WERI-Rb-1 (cell line): Measurements from ENCODE around the gene RBM15B.
"Not testable (repeated sequence)": the region's sequence is repeated elsewhere in the genome, so short reads cannot be mapped to it uniquely, and the experiment has no call there.

Experiments used
- DNase-seq: peaks from one replicate; pipeline ENCODE4 v3.0.0-alpha.2; 2020
- H3K27ac ChIP-seq: fragments of 250-450 bp; sonication (Bioruptor Pico); 2 replicates; pipeline ENCODE4 v1.5.1; 2020; ENCODE audit warnings: mild to moderate bottlenecking, moderate library complexity
- H3K27me3 ChIP-seq: fragments of 250-450 bp; sonication (Bioruptor Pico); 2 replicates; pipeline ENCODE4 v1.5.1; 2021; ENCODE audit warnings: mild to moderate bottlenecking, low read depth, moderate library complexity; ENCODE audit not compliant: insufficient read depth, severe bottlenecking
- H3K36me3 ChIP-seq: fragments of 250-450 bp; sonication (Bioruptor Pico); 2 replicates; pipeline ENCODE4 v1.5.1; 2020; ENCODE audit warnings: mild to moderate bottlenecking, moderate library complexity
- H3K4me3 ChIP-seq: 2 replicates; pipeline ENCODE4 v1.5.1; 2011; ENCODE audit warnings: low read depth, mild to moderate bottlenecking, control low read depth, low read length
- H3K9me3 ChIP-seq: fragments of 250-450 bp; sonication (Bioruptor Pico); 2 replicates; pipeline ENCODE4 v1.5.1; 2021; ENCODE audit warnings: mild to moderate bottlenecking, moderate library complexity; ENCODE audit not compliant: severe bottlenecking
- TF ChIP-seq, protein P1 (sequence below): IDR thresholded peaks from 2 replicates; pipeline ENCODE4 v1.5.1; 2011; ENCODE audit warnings: low read depth, mild to moderate bottlenecking, control low read depth, inconsistent platforms, low read length

Gene RBM15B

DNA sequence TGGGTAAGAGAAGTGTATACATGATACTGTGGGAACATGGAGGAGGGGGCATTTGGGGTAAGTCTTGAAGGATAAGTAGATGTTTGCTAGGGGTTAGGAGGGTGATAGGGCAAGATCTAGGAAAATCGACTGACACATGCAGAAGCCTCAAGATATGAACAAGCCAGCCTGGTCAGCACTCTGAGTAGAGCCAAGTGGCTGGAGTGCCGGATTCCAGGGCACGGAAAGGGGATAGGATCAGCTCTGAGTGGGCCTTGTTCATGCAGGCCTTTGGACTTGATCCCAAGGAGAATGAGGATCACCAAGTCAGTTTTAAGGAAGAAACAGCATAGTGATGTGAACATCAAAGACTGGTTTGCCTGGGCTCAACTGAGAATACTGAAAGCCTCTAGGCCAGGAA lies 30.3 kb upstream of the RBM15B start:
- no peak overlapping the region for H3K27ac ChIP-seq
- no peaks in the 10 kb centered on the region for H3K27me3 ChIP-seq
- H3K36me3 ChIP-seq: no peaks in the 10 kb centered on the region
- DNase-seq: no peak
- H3K9me3 ChIP-seq: peaks cover 6% of the 10 kb centered on the region
- TF ChIP-seq, protein P1, sequence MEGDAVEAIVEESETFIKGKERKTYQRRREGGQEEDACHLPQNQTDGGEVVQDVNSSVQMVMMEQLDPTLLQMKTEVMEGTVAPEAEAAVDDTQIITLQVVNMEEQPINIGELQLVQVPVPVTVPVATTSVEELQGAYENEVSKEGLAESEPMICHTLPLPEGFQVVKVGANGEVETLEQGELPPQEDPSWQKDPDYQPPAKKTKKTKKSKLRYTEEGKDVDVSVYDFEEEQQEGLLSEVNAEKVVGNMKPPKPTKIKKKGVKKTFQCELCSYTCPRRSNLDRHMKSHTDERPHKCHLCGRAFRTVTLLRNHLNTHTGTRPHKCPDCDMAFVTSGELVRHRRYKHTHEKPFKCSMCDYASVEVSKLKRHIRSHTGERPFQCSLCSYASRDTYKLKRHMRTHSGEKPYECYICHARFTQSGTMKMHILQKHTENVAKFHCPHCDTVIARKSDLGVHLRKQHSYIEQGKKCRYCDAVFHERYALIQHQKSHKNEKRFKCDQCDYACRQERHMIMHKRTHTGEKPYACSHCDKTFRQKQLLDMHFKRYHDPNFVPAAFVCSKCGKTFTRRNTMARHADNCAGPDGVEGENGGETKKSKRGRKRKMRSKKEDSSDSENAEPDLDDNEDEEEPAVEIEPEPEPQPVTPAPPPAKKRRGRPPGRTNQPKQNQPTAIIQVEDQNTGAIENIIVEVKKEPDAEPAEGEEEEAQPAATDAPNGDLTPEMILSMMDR: no peak
- H3K4me3 ChIP-seq: no peak overlapping the region

DNA sequence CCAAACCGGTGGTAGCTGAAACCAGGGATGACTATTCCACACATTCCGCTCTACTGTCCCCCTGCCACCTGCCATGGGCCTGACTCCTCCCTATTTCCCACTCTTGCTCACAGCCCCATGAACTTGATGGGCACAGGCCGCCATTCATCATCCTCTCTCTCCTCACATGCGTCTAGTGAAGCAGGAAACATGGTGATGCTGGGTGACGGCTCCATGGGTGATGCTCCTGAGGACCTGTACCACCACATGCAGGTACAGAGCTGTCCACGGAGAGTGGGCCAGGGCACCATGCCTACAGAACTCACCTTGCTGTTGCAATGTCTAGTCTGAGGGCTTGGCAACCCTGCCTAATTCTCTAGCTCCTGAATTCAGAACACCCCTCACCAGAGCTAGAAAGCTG lies 29.3 kb upstream of the RBM15B start:
- Histone ChIP-seq H3K27ac (no peak overlapping the region), H3K27me3 (no peaks in the 10 kb centered on the region), H3K36me3 (no peaks in the 10 kb centered on the region), H3K4me3 (no peak overlapping the region), H3K9me3 (peaks cover 6% of the 10 kb centered on the region)
- DNase-seq: peak; percentile 2
- TF ChIP-seq, protein P1: no peak

DNA sequence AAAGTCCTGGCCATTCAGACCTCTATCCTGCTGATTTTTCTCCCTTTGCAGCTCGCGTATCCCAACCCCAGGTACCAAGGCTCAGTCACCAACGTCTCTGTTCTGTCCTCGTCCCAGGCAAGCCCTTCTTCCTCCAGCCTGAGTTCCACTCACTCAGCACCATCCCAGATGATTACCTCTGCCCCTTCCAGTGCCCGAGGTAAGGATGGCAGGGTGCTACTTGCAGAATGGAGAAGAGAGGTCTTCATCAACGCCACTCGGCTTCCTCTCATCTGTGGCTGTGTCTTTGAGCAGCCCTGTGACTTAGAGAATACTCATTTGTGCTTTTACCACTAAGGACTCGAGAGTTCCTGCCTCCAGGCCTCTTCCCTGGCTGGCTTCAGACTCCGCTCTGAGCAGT lies 28.6 kb upstream of the RBM15B start:
- Histone ChIP-seq H3K36me3 (no peaks in the 10 kb centered on the region), H3K27me3 (no peaks in the 10 kb centered on the region), H3K4me3 (no peak overlapping the region), H3K9me3 (peaks cover 6% of the 10 kb centered on the region), H3K27ac (no peak overlapping the region)
- DNase-seq: no peak
- TF ChIP-seq, protein P1: no peak

DNA sequence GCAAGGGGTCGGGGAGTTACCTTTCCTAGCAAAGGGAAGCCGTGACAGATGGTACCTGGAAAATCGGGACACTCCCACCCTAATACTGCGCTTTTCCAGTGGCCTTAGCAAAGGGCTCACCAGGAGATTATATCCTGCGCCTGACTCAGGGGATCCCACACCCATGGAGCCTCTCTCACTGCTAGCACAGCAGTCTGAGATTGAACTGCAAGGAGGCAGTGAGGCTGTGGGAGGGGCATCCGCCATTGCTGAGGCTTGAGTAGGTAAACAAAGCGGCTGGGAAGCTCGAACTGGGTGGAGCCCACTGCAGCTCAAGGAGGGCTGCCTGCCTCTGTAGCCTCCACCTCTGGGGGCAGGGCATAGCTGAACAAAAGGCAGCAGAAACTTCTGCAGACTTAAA lies 22.8 kb upstream of the RBM15B start:
- DNase-seq: peak; percentile 2
- H3K4me3 ChIP-seq: not testable (repeated sequence)

DNA sequence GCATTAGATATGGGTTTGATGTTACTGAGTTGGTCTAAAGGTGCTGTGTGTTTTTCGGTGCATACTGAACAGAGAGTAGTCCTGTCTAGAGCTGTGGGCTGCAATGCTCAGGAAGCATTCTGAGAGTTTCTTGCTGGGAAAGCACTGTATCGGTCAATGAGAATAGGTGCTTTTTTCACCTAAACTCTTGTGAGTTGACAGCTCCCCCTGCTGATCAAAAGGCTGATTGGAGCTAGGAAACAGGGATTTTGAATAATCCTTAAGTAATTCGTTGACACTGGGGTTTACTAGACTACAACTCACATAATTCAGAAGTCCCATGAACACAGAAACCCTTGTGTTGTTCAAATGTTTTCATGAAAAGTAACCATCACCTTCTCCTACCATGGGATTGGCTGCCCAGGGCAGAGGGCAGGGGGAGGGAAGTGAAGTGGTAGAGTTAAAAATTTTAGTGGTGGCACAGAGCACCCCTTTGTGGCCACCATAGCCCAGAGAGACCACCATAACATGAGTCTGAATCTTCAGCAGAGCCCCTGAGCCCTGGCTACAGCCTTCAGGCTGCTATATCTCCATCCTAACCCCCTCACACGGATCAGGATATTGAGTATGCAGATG lies 19.0 kb upstream of the RBM15B start:
- Histone ChIP-seq H3K9me3 (peaks cover 9% of the 10 kb centered on the region), H3K27me3 (no peaks in the 10 kb centered on the region), H3K27ac (no peak overlapping the region), H3K4me3 (no peak overlapping the region), H3K36me3 (no peaks in the 10 kb centered on the region; the same call in 1 of the 2 replicates)
- TF ChIP-seq, protein P1: peak; percentile 61
- peak; percentile 81 for DNase-seq

More for the DNA sequence above, 22.8 kb upstream of the RBM15B start:
- H3K9me3 ChIP-seq: peaks cover 15% of the 10 kb centered on the region
- not testable (repeated sequence) for H3K36me3 ChIP-seq, H3K27me3 ChIP-seq, H3K27ac ChIP-seq

DNA sequence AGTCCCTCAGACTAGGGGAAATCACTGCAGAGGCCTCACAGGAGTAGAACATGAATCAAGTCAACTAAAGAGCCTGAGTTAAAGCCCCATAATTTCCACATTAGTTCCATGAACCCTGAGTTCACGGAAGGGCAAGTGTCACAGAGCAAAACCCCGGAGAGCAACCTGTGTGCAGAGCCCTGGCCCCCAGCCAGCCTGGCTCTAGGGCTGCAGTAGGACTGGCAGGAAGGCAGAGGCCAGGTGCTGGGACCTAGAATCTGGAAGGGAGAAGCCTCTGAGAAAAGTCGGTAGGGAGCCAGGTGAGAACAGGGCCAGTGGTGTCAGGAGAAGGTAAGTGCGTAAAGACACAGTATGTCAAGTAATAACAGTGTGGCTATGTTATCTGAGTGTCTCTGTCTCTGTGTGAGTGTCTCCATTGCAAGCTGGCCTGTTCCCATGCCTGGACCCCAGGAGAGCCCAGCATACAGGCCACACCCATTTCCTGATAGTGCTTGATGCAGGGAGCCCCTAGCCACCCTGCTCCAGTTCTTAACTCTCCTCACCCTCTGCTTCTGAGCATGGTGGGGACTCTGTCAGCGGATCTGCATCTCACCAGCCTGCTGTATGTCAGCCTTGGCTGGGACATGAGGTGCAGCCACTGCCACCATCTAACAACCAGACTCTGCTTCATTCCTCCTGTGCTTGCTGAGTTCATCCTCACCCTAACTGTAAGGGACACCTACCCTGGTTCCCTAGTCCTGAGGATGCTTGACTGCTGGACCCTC lies 17.2 kb upstream of the RBM15B start:
- DNase-seq: no peak
- TF ChIP-seq, protein P1: no peak
- no peaks in the 10 kb centered on the region for H3K36me3 ChIP-seq
- no peak overlapping the region for H3K27ac ChIP-seq
- no peaks in the 10 kb centered on the region for H3K9me3 ChIP-seq
- H3K4me3 ChIP-seq: no peak overlapping the region
- no peaks in the 10 kb centered on the region for H3K27me3 ChIP-seq
